ENCODE measurements around the gene FSIP1.

The FSIP1 gene

DNA sequence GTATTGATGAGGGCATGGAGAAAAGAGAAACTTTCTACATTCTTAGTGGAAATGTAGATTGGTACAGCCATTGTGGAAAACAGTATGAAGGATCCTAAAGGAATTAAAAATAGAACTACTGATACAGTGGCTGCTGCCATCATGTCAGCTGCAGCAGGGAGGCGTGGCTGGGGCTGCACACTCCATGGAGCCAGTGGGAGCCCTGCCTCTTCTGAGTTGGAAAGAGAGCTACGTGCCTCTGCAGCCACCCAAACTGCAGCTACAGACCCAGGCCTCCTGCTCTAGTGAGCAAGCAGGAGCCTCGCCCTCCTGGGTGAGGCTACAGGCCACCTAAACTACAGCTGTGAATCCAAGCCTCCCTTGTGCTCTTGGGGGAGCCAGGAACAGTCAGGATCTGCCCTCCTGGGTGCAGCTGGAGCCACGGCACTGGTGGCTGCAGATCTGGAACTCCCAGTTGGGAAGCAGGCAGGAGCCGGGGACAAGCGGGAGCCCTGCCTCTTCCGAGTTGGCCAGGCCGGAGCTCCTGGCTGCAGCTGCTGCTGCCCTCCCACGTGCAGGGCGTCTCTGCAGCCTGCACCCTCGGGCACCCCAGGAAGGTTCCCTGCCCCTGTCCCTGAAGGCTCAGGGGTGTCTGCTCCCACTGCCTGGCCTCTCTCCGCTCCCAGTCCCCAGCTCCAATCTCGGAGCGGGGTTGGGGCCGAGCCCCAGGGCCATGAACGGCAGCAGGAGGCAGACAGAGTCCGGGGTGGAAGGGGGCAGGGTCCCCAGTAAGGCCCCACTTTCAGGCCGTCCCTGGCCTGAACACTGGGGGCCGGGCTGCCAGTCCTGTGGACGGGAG is 137.3 kb downstream of the FSIP1 start:
- DNase-seq (ENCODE audit: low read depth in 3 of 3) = no peak

DNA sequence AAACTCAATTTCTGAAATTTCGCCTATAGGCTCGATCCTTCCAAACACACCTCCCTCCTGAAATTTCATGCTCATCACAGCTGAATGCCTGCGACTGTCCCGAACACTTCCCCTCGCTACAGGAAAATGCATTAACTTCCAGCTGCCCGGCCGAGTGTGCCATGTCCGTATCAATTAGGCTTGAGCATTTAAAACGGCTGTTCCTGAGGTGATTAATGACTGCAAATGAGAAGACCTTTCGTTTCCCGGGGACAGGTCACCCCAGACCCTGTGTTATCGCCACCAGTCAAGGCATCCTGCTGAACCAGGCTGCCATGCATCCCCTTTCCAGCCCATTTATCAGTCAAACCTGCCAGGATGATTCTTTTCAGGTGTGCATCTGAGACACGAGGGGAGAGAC is 138.5 kb downstream of the FSIP1 start:
- DNase-seq (ENCODE audit: low read depth in 3 of 3) = no peak

DNA sequence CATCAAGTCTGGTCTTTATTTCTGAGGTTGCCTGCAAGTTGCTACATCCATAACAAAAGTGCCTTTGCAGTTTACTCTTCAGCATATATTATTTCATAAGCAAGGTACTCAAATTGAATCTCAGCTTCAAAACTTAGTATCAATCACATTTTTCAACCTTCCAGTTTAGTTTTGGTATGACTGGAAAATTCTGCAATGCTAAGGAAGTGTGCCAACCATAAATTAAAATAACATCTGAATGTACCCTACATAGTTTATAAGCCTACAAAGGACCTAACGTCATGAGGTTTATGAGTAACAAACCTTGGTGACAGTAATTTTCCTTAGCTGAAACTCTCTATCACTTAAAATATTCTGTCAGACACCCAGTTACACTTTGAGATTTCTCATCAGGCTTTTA is 138.9 kb downstream of the FSIP1 start:
- no peak for DNase-seq (ENCODE audit: low read depth in 3 of 3)

- no peak for DNase-seq (ENCODE audit: low read depth in 3 of 3)
Observed at GRCh38 chr15:39642011-39642640, 140.5 kb downstream of the FSIP1 start.

- no peak for DNase-seq (ENCODE audit: low read depth in 3 of 3)
Observed at GRCh38 chr15:39641191-39641889, 141.3 kb downstream of the FSIP1 start.

DNA sequence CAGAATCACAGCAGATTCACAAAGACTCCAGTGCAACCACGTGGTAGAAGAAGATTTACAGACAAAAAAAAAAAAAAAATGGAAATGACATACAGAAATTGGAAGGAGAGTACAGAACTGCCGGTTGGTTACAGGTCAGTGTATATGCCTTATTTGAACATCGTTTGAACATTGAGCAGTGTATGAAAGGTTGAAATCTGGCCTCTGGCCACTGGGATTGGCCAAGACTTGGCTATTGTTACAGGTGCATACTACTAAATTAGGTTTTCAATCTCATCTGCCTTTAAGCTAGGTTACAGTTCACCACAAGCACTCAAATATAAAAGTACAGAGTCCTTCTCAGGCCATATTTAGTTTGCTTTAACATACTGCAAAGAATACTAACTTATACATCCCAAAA is 142.0 kb downstream of the FSIP1 start:
- no peak for DNase-seq (ENCODE audit: low read depth in 3 of 3)

DNA sequence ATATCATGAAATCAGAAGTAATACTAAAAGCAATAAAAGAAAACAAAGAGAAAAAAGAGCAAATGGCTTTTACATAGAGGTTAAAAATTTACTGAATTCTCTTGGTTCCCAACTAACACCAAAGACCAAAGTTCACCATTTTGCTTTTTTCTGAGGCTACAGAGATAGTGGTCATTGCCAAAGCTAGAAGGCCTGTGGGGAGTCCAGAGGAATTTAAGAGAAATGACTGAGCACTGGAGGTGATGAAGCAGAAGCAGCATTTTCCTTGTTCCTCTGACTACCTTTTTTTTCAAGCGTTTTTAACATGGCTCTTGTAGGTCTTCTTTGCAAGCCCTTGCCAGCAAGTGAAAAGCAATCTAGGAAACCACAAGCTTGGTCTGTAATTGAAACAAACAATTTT is 143.6 kb downstream of the FSIP1 start:
- DNase-seq (ENCODE audit: low read depth in 3 of 3) = no peak

DNA sequence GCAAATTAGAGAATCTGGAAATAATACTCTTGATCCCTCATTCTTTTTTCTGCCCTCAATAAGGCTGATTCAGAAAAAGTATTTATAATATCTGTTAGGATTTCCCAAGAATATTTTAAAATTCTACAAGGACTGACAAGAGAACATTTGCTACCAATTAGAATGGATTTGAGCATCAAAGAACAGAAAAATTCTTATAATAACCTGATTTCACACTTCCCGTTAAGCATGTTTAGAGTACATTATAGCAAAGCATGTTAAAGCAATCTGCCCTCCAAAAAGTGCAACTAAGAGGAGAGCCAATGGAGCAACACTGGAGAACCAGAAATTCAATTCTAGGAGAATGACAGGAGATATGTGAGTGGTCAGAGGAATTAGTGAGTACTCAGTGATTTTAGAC is 144.6 kb downstream of the FSIP1 start:
- no peak for DNase-seq (ENCODE audit: low read depth in 3 of 3)

DNA sequence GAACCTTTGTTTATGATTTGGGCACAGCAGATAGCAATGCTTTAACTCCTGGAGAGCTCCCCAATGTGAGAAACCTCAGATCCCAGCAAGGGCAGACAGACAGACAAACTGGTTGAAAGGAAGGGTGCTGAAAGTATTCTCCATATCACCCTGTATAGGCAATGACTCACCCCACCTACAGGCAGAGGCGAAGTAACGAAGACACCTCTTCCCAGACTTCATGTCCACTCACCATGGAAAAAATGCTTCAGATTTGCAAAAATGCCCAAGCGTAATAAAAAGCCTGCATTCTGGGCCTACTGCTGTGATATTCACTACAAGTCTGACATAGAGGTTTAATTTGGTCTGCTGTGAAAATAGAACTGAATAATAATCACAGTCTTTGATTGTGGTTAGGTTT is 151.3 kb downstream of the FSIP1 start:
- DNase-seq (ENCODE audit: low read depth in 3 of 3) = no peak

GRCh38 chr15:39629906-39630305 is 152.7 kb downstream of the FSIP1 start:
- DNase-seq (ENCODE audit: low read depth in 3 of 3) = no peak

DNA sequence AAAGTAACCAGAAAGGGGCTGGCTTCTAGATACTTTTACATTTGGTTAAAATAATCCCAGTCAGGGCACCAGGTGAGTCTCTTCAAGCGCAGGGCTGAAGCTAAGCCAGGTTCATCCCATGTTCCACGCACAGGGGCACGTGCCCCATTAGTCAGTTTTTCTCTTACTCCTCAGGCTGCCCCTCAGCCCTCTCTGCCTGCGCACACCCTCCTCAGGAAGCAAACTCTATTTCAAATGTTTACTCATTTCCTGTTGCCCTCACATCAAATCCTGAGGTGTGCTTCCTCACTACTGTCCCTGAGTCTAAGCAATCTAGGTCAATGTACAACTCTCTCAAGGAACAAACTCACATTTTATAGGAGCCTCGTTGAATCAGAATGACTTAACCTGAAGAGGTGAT is 153.3 kb downstream of the FSIP1 start:
- peak in 2 of 3 donors; percentile 35 to 51 for DNase-seq (ENCODE audit: low read depth in 3 of 3)

DNA sequence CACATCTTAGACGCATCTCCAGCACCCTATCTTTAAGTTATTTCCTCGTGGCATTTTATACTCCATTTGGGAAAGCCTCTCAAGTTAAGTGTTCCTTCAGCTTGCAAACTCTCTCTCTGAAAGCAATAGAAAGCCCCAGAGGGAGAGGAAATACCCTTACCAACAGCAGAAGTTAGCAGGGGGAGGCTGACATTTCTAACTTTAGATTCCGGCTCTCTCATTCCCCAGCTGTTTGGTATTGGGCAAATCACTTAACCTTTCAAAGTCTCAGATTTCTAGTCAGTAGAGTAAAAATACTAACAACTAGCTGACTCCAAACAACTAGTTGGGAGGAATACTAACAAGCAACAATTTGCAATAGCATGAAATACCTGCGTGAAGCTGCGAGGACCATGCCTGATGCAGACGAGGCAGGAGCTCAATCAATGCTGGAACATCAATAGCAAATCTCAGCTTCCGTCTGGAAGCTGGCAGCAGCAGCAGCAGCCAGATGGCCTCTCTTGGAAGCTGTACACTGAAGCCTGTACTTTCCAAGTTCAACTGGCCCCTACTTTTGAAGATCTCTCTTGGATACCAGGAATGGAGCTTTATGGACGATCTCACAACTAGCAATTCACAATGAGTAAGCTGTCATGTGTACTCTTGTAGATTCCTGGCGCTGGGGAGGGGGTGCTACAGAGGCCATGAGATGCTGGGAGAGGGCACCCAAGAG is 153.9 kb downstream of the FSIP1 start:
- no peak for DNase-seq (ENCODE audit: low read depth in 3 of 3)

DNA sequence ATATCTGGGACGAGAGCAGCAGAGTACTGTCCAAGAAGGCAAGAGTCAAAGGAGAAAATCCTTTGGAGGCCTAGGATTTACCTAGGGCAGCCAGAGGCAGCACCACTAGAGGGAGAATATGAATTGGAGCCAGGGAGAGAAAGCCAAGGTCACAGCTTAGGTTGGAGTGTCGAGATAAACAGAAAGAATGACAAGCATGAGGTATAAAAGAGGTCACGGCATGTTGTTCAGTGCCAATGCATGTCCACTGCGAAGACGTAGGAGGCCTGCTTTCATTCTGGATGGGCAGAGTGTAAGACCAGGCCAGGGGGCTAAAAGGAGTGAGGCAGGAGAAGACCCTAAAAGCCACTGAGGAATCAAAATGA is 154.5 kb downstream of the FSIP1 start:
- DNase-seq (ENCODE audit: low read depth in 3 of 3) = no peak

DNA sequence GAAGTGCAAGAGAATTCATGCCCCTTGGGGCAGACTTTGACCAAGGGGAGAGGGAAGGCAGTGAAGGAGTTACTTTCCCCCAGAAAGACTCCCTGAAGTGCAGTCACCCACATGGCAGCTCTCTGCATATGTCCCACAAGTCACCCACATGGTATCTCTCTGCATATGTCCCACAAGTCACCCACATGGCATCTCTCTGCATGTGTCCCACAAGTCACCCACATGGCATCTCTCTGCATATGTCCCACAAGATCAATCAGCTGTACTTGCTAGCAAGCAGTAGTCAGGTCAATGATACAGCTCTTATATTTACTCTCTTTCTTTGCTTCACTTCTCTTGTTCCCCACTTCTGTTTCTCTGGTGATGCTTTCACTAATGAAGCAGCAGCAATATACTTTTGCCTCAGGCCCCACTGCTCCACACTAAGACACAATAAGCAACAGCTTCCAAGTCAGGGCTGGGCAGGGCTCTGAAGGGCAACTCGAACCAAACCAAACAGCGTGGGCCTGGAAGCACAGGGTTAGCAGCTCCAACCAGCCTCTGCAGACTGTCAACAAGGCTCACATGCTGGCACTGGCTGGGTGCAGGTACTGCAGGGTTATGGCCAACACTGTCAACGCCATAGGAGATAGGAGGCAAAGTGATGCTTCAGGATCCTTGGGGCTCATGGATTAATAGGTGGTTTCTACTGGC is 155.0 kb downstream of the FSIP1 start:
- no peak for DNase-seq (ENCODE audit: low read depth in 3 of 3)

- no peak for DNase-seq (ENCODE audit: low read depth in 3 of 3)
Observed at GRCh38 chr15:39625856-39626255, 156.8 kb downstream of the FSIP1 start.

GRCh38 chr15:39625451-39625850 is 157.2 kb downstream of the FSIP1 start:
- DNase-seq (ENCODE audit: low read depth in 3 of 3) = no peak

DNA sequence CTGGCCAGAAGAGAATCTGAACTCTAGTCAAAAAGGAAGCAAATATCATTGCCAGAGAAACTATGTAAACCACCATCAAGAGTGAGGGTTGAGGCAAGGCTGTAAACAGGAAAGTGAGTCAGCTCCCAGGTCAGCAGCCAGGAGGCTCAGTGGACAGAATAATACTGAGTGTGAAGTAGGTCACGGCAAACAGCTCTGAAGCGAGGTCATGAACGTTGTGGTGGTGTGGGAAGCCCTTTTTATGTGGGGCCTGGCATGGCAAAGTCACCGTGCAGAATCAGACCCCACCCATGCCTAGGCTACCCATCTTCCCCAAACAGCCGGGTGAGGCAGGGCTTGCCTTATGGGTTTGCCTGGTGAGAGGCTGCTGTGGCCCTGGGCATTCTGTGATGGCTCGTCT is 157.8 kb downstream of the FSIP1 start:
- peak in 1 of 3 donors; percentile 34 for DNase-seq (ENCODE audit: low read depth in 3 of 3)

GRCh38 chr15:39623529-39623931 is 159.1 kb downstream of the FSIP1 start:
- DNase-seq (ENCODE audit: low read depth in 3 of 3) = peak in 1 of 3 donors; percentile 38

DNA sequence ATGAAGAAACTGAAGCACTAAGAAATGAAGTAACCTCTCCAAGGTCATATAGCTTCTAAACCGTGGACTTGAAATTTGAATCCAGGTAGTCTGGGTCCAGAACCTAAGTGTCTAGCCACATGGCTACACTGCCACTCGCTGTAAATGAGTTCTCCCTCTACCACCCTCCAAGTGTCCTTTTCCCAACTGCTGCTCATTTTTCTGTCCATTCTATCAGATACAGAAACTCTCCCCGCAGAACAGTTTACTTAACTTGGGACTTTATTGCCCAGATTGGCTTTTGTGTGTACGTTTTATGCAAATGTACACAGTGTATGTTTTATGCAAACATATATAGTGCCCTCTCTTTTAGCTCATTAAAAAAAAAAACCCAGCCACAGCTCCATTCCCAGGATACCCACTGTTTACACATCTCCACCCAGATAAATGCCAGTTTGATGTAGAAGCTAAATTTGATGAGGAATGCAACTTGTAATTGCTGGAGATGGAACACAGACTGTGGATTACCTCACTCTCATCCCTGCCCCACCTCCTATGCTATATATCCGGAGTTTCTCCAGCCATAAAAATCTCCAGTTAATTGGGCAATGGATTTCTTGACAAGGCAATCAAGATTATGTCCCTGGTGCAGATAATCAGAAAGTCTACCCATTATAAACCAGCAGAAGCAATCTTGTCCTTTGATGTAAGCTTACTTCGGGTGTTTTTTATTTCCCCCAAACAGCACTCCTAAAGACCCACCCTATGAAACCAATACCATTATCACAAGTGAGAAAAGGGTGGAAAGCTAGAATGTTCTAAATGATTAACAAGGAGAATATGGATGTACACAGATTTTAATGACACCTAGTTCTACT is 159.8 kb downstream of the FSIP1 start:
- no peak for DNase-seq (ENCODE audit: low read depth in 3 of 3)

- no peak for DNase-seq (ENCODE audit: low read depth in 3 of 3)
Observed at GRCh38 chr15:39621976-39622375, 160.7 kb downstream of the FSIP1 start.

DNA sequence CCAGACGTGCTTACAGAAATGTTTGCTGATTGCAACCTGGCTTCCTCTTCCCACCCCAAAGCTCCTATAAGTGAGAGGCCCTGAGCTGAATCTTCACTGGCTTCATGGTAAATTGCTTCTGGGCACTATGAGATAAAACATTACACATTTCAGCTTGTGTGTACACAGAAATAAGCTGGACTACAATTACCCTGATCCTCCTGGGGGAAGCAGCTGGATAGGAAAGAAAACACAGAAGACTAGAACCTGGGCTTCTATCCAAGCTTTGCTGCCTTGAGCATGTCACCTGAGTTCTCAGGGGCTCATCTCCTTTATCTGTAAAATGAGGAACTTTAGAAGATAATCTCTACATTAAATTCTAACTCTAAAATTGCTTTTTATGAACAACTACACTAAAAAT is 161.4 kb downstream of the FSIP1 start:
- DNase-seq (ENCODE audit: low read depth in 3 of 3) = no peak

Measured in stimulated activated CD4-positive, alpha-beta T cell treated with anti-CD3 and anti-CD28 coated beads, TNF-alpha, amount 100 ng/mL, for 48 hours (primary cell).